ENCODE results near the gene ERRFI1.

ERRFI1 gene

DNA sequence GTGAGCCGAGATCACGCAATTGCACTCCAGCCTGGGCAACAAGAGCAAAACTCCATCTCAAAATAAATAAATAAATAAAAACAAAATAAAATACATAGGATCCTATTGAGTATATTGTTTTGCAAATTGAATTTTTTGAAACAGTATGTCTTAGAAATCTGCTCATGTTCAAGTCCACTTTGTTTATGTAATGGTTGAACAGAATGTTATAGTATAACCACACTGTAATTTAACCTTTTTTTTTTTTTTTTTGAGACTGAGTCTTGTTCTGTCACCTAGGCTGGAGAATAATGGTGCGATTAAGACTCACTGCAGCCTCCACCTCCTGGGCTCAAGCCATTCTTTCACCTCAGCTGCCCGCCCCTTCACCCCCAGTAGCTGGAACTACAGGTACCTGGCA is 33.2 kb downstream of the ERRFI1 start:
- no peak for DNase-seq (ENCODE audit: extremely low read depth, low read depth)
- TF ChIP-seq, protein P1, sequence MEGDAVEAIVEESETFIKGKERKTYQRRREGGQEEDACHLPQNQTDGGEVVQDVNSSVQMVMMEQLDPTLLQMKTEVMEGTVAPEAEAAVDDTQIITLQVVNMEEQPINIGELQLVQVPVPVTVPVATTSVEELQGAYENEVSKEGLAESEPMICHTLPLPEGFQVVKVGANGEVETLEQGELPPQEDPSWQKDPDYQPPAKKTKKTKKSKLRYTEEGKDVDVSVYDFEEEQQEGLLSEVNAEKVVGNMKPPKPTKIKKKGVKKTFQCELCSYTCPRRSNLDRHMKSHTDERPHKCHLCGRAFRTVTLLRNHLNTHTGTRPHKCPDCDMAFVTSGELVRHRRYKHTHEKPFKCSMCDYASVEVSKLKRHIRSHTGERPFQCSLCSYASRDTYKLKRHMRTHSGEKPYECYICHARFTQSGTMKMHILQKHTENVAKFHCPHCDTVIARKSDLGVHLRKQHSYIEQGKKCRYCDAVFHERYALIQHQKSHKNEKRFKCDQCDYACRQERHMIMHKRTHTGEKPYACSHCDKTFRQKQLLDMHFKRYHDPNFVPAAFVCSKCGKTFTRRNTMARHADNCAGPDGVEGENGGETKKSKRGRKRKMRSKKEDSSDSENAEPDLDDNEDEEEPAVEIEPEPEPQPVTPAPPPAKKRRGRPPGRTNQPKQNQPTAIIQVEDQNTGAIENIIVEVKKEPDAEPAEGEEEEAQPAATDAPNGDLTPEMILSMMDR (IDR thresholded peaks at IDR 0.05; ENCODE audit: low read depth, low read length, missing control alignments) = no peak

DNA sequence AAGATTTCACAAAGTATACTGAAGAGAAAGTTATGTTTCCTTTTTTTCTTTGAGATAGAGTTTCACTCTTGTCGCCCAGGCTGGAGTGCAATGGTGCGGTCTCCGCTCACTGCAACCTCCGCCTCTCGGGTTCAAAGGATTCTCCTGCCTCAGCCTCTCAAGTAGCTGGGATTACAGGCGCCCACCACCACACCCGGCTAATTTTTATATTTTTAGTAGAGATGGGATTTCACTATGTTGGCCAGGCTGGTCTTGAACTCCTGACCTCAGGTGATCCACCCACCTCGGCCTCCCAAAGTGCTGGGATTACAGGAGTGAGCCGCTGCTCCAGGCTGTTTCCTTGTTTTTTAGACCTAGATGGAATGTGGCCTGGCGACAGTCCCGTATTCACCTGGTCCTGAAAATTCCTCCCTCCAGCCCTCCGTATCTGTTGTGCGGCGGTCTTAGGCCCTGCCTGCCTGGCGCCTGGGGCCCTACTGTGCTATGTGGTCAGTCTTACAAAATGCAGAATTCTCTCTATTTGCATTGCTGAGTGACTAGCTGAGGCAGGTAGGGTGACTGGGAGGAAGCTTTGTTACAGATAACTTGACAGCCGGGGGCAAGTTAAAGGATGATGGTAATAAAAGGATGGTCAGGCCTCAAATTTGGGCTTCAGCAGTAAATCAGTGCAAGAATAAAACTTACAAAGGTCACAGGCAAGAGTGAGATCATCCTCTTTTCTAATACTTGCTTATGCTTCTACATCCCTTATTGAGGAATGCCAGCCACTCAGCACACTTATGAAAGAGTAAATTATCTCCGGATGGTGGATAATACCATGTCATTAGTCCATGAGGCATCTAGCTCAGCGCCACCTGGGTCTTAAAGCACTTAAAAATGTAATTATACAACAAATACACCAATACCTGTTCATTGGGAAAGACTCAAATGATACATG is 34.3 kb downstream of the ERRFI1 start:
- DNase-seq (ENCODE audit: extremely low read depth, low read depth) = no peak
- TF ChIP-seq, protein P1 (IDR thresholded peaks at IDR 0.05; ENCODE audit: low read depth, low read length, missing control alignments) = no peak
- H3K4me3 ChIP-seq (replicated peaks; ENCODE audit: low read depth, low read length) = no peak overlapping the region

More for the DNA sequence above, 33.2 kb downstream of the ERRFI1 start:
- H3K4me3 ChIP-seq (replicated peaks; ENCODE audit: low read depth, low read length) = no peak overlapping the region

DNA sequence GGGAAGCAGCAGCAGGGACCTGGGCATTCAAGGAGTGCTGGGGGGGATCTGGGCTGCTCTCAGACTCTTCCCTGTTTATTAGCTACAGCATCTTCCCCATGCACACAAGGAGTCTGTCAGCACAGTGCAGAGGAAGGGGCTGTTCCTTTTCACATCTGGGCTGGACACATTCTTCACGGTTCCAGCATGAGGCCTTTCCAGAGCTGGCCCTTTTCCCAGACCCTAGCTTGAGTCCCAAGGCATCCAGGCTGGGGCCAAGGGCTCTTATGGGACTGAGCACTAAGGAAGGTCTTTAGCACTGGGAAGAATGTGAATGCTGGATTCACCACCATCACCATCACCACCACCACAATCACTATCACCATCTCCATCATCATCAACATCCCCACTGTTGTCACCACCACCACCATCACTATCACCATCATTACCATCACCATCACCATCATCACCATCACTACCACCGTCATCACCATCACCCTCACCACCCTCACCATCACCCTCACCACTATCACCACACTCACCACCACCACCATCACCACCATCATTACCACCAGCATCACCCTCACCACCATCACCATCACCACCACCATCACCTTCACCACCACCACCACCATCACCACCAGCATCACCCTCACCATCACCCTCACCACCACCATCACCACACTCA is 36.2 kb downstream of the ERRFI1 start:
- TF ChIP-seq, protein P1 (IDR thresholded peaks at IDR 0.05; ENCODE audit: low read depth, low read length, missing control alignments) = no peak
- H3K4me3 ChIP-seq (replicated peaks; ENCODE audit: low read depth, low read length) = no peak overlapping the region
- DNase-seq (ENCODE audit: extremely low read depth, low read depth) = no peak

DNA sequence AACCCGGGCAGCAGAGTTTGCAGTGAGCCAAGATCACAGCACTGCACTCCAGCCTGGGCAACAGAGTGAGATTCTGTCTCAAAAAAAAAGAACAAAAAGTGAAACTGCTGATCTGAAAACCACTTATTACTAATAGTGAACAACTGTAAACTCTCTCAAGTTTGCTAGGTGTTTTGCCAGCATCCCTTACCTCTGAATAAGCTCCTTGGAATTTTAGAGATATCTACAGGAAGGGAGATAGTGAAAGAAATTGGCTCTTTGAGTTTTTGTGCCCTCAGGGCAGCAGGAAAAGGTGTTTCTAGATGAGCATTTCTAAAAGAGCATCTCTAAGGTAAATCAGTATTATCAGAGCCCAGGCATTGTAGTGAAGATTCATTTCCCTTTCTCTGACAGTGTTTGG is 37.5 kb downstream of the ERRFI1 start:
- TF ChIP-seq, protein P1 (IDR thresholded peaks at IDR 0.05; ENCODE audit: low read depth, low read length, missing control alignments) = no peak
- no peak overlapping the region for H3K4me3 ChIP-seq (replicated peaks; ENCODE audit: low read depth, low read length)
- no peak for DNase-seq (ENCODE audit: extremely low read depth, low read depth)

DNA sequence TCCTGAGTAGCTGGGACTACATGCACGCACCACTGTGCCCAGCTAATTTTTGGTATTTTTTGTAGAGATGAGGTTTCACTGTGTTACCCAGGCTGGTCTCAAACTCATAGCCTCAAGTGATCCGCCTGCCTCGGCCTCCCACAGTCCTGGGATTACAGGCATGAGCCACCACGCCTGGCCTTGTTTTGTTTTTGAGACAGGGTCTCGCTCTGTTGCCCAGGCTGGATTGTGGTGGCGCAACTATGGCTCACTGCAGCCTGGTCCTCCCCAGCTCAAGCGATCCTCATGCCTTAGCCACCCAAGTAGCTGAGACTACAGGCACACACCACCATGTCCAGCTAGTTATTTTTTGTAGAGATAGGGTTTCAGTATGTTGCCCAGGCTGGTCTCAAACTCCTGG is 38.6 kb downstream of the ERRFI1 start:
- no peak for DNase-seq (ENCODE audit: extremely low read depth, low read depth)
- no peak overlapping the region for H3K4me3 ChIP-seq (replicated peaks; ENCODE audit: low read depth, low read length)
- TF ChIP-seq, protein P1 (IDR thresholded peaks at IDR 0.05; ENCODE audit: low read depth, low read length, missing control alignments) = no peak

DNA sequence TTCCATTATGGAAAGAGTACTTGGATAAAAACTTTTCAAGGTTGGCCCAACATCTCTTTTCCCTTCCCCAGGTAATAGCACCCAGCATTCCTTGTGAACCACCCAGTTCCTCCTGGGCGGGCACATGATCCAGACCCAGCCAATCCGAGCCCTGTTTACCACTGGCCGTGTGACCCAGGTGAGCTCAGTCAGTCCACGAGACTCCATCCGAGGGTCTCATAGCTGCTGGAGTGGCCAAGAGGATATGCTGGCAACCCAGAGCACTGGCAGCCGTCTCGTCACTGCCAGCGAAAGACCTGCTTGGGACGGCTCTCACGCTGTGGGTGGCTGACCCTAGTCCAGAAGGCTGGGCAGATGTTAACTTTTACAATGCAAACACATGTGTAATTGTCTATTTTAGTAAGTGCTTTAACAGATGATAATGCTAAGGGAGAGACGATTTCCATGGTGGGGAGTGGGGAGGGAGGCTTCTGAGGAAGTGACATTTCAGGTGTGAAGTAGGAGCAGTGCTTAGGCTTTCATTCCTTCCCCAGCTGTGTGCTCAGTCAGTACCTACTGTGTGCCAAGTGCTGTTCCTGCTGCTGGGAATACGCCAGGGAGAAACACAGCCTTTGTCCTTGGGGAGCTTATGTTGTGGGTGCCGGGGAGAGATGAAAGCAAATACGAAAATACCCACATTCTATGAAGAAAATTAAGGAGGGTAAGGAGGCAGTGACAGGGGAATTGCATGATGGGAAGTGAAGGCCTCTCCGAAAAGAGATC is 40.1 kb downstream of the ERRFI1 start:
- TF ChIP-seq, protein P1 (IDR thresholded peaks at IDR 0.05; ENCODE audit: low read depth, low read length, missing control alignments) = no peak
- H3K4me3 ChIP-seq (replicated peaks; ENCODE audit: low read depth, low read length) = no peak overlapping the region
- no peak for DNase-seq (ENCODE audit: extremely low read depth, low read depth)

Data from HFF-Myc (cell line).